ENCODE results near the gene ZNF180. TPM values are rescaled to one million over a fixed set of nuclear protein-coding genes. Genes with fewer than 3 reads are reported as not detected.

ZNF180 gene
- total and polyA plus RNA-seq, 2 donors from 2014 or later, result 3.4 to 10.3 TPM

- TF ChIP-seq CTCF (IDR thresholded peaks at IDR 0.05; ENCODE audit: borderline replicate concordance, extremely low read depth, insufficient read depth), result no peak
- H3K27ac ChIP-seq (ENCODE audit: low read depth in 2 of 2, low read length in 2 of 2), result no peak overlapping the region
- H3K36me3 ChIP-seq (ENCODE audit: control insufficient read depth in 2 of 3, insufficient read depth in 3 of 3, low read length in 3 of 3), result no peaks in the 10 kb centered on the region
- intact Hi-C loops (cut with DNase I), result no loop called here
- FAIRE-seq, result no peak
- DNase-seq, result no peak
- H3K27me3 ChIP-seq (ENCODE audit: control insufficient read depth, insufficient read depth, low read length), result no peaks in the 10 kb centered on the region
- H3K4me3 ChIP-seq (ENCODE audit: low read length in 3 of 3), result no peak overlapping the region
- no peaks in the 10 kb centered on the region for H3K9me3 ChIP-seq (ENCODE audit: control insufficient read depth in 2 of 3, insufficient read depth in 1 of 3, low read length in 3 of 3)
- H3K4me1 ChIP-seq (ENCODE audit: control insufficient read depth in 2 of 3, insufficient read depth in 2 of 3, low read depth in 1 of 3, low read length in 3 of 3), result no peaks in the 10 kb centered on the region
- H3K9ac ChIP-seq (ENCODE audit: low read length in 3 of 3), result no peak overlapping the region
Measured at GRCh38 chr19:44544031-44544430, 43.7 kb upstream of the ZNF180 start.

GRCh38 chr19:44542671-44543070 is 42.3 kb upstream of the ZNF180 start:
- no peaks in the 10 kb centered on the region for H3K36me3 ChIP-seq (ENCODE audit: control insufficient read depth in 2 of 3, insufficient read depth in 3 of 3, low read length in 3 of 3)
- no peaks in the 10 kb centered on the region for H3K27me3 ChIP-seq (ENCODE audit: control insufficient read depth, insufficient read depth, low read length)
- H3K9me3 ChIP-seq (ENCODE audit: control insufficient read depth in 2 of 3, insufficient read depth in 1 of 3, low read length in 3 of 3), result no peaks in the 10 kb centered on the region
- no peak overlapping the region for H3K4me3 ChIP-seq (ENCODE audit: low read length in 3 of 3)
- intact Hi-C loops (cut with DNase I), result no loop called here
- no peak overlapping the region for H3K9ac ChIP-seq (ENCODE audit: low read length in 3 of 3)
- no peak overlapping the region for H3K27ac ChIP-seq (ENCODE audit: low read depth in 2 of 2, low read length in 2 of 2)
- FAIRE-seq (no peak), DNase-seq (peak in 1 of 5 donors; percentile 28)
- TF ChIP-seq CTCF (IDR thresholded peaks at IDR 0.05; ENCODE audit: borderline replicate concordance, extremely low read depth, insufficient read depth), result no peak
- H3K4me1 ChIP-seq (ENCODE audit: control insufficient read depth in 2 of 3, insufficient read depth in 2 of 3, low read depth in 1 of 3, low read length in 3 of 3), result no peaks in the 10 kb centered on the region

- no peak for FAIRE-seq
- Histone ChIP-seq H3K27me3 (ENCODE audit: control insufficient read depth, insufficient read depth, low read length) (no peaks in the 10 kb centered on the region), H3K4me3 (ENCODE audit: low read length in 3 of 3) (no peak overlapping the region), H3K4me1 (ENCODE audit: control insufficient read depth in 2 of 3, insufficient read depth in 2 of 3, low read depth in 1 of 3, low read length in 3 of 3) (no peaks in the 10 kb centered on the region), H3K36me3 (ENCODE audit: control insufficient read depth in 2 of 3, insufficient read depth in 3 of 3, low read length in 3 of 3) (no peaks in the 10 kb centered on the region), H3K9me3 (ENCODE audit: control insufficient read depth in 2 of 3, insufficient read depth in 1 of 3, low read length in 3 of 3) (no peaks in the 10 kb centered on the region), H3K9ac (ENCODE audit: low read length in 3 of 3) (no peak overlapping the region), H3K27ac (ENCODE audit: low read depth in 2 of 2, low read length in 2 of 2) (no peak overlapping the region)
- intact Hi-C loops (cut with DNase I), result no loop called here
- TF ChIP-seq CTCF (IDR thresholded peaks at IDR 0.05; ENCODE audit: borderline replicate concordance, extremely low read depth, insufficient read depth), result no peak
- DNase-seq, result peak in 1 of 5 donors; percentile 55
Measured at GRCh38 chr19:44540736-44541135, 40.4 kb upstream of the ZNF180 start.

GRCh38 chr19:44539991-44540390 is 39.7 kb upstream of the ZNF180 start:
- Histone ChIP-seq H3K27ac (ENCODE audit: low read depth in 2 of 2, low read length in 2 of 2) (no peak overlapping the region), H3K36me3 (ENCODE audit: control insufficient read depth in 2 of 3, insufficient read depth in 3 of 3, low read length in 3 of 3) (no peaks in the 10 kb centered on the region), H3K9me3 (ENCODE audit: control insufficient read depth in 2 of 3, insufficient read depth in 1 of 3, low read length in 3 of 3) (no peaks in the 10 kb centered on the region), H3K27me3 (ENCODE audit: control insufficient read depth, insufficient read depth, low read length) (no peaks in the 10 kb centered on the region), H3K4me1 (ENCODE audit: control insufficient read depth in 2 of 3, insufficient read depth in 2 of 3, low read depth in 1 of 3, low read length in 3 of 3) (no peaks in the 10 kb centered on the region), H3K9ac (ENCODE audit: low read length in 3 of 3) (no peak overlapping the region), H3K4me3 (ENCODE audit: low read length in 3 of 3) (no peak overlapping the region)
- TF ChIP-seq CTCF (IDR thresholded peaks at IDR 0.05; ENCODE audit: borderline replicate concordance, extremely low read depth, insufficient read depth), result no peak
- peak in 1 of 5 donors; percentile 27 for DNase-seq
- intact Hi-C loops (cut with DNase I), result no loop called here
- no peak for FAIRE-seq
